Caco-2 (cell line): ENCODE data around the gene S100A9. TPM values are rescaled to one million over a fixed set of nuclear protein-coding genes. Genes with fewer than 3 reads are reported as not detected.

ENCODE experiments used
- BruUV-seq: library from RNA; stranded (reverse); fragments of 400-500 nt; replicated peaks from 2 replicates; lab custom pipeline; 2021; lab: Mats Ljungman, UMichigan
- CTCF ChIA-PET: fragments of 300-600 bp; sonication (Branson Sonifier 250); formaldehyde crosslinking; loops from one replicate; lab custom pipeline; 2022; ENCODE audit warnings: antibody characterized with exemption; lab: Charles Lee
- POLR2A ChIA-PET: fragments of 300-600 bp; sonication (Branson Sonifier 250); formaldehyde crosslinking; loops from one replicate; lab custom pipeline; 2022; ENCODE audit warnings: antibody characterized with exemption; lab: Charles Lee
- DNase-seq, 2 experiments: peaks; one replicate each; pipeline versions ENCODE4 v3.0.0 to v3.0.0-alpha.2; 2020 to 2022
- H3K27me3 ChIP-seq: replicated peaks from 2 replicates; pipeline ENCODE4 v1.6.0; 2011; ENCODE audit warnings: low read length; ENCODE audit not compliant: control insufficient read depth, insufficient read depth
- H3K36me3 ChIP-seq: 2 replicates; pipeline ENCODE4 v1.5.1; 2011; ENCODE audit warnings: low read length; ENCODE audit not compliant: control insufficient read depth, insufficient read depth
- H3K4me1 ChIP-seq: fragments of 250-450 bp; sonication (Bioruptor Pico); 2 replicates; pipeline ENCODE4 v1.5.1; 2020; ENCODE audit warnings: mild to moderate bottlenecking
- H3K4me3 ChIP-seq: 2 replicates; pipeline ENCODE4 v1.5.1; 2011; ENCODE audit warnings: low read depth, mild to moderate bottlenecking, control low read depth, low read length
- H3K9me3 ChIP-seq: fragments of 250-450 bp; sonication (Bioruptor Pico); 2 replicates; pipeline ENCODE4 v1.5.1; 2020; ENCODE audit warnings: mild to moderate bottlenecking, moderate library complexity
- H3K27ac Mint-ChIP-seq: one replicate; pipeline ENCODE4 v1.8.0; 2022; ENCODE audit warnings: mixed read lengths; ENCODE audit not compliant: unreplicated experiment
- H3K27me3 Mint-ChIP-seq: one replicate; pipeline ENCODE4 v1.8.0; 2022; ENCODE audit warnings: mixed read lengths; ENCODE audit not compliant: insufficient read depth, unreplicated experiment
- H3K36me3 Mint-ChIP-seq: one replicate; pipeline ENCODE4 v1.8.0; 2022; ENCODE audit warnings: mild to moderate bottlenecking, mixed read lengths; ENCODE audit not compliant: insufficient read depth, unreplicated experiment
- H3K4me1 Mint-ChIP-seq: one replicate; pipeline ENCODE4 v1.8.0; 2022; ENCODE audit warnings: low read depth, mixed read lengths; ENCODE audit not compliant: unreplicated experiment
- H3K4me3 Mint-ChIP-seq: one replicate; pipeline ENCODE4 v1.8.0; 2022; ENCODE audit warnings: mild to moderate bottlenecking, moderate library complexity, mixed read lengths; ENCODE audit not compliant: unreplicated experiment
- H3K9me3 Mint-ChIP-seq: one replicate; pipeline ENCODE4 v1.8.0; 2022; ENCODE audit warnings: mixed read lengths; ENCODE audit not compliant: unreplicated experiment
- CTCF ChIP-seq, 2 experiments: fragments of 200-600 bp in 1 of 2; IDR thresholded peaks; 1 replicate in 1 of 2; 2 replicates in 1 of 2; pipeline versions ENCODE4 v1.5.1 to v1.8.0; 2011 to 2022; ENCODE audit warnings: antibody characterized with exemption in 1 of 2, control low read depth in 1 of 2, inconsistent platforms in 1 of 2, low read depth in 1 of 2, low read length in 1 of 2, mild to moderate bottlenecking in 1 of 2, moderate library complexity in 1 of 2; ENCODE audit not compliant: insufficient read depth in 1 of 2, severe bottlenecking in 1 of 2, unreplicated experiment in 1 of 2
- intact Hi-C: fragments of 100-400 bp; cut with micrococcal nuclease; formaldehyde crosslinking; loops from one replicate; pipeline ENCODE4 v1.10.0; 2022; ENCODE audit not compliant: unreplicated experiment
- total RNA-seq: library from RNA; stranded (reverse); gene quantifications from 2 replicates; pipeline ENCODE4 v1.2.3, GENCODE V29; 2022

Gene S100A9
- total RNA-seq, 1 experiment from 2014 or later = not detected

- no peak for TF ChIP-seq CTCF (IDR thresholded peaks at IDR 0.05; ENCODE audit: insufficient read depth in 1 of 2, low read depth in 1 of 2, low read length in 1 of 2, severe bottlenecking in 1 of 2, unreplicated experiment in 1 of 2)
- H3K4me3 ChIP-seq = no peak overlapping the region
- DNase-seq = no peak
- Mint-ChIP-seq H3K27ac (no peak overlapping the region), H3K4me3 (no peak overlapping the region), H3K9me3 (no peaks in the 10 kb centered on the region), H3K27me3 (peaks cover 5% of the 10 kb centered on the region), H3K4me1 (peaks cover 6% of the 10 kb centered on the region), H3K36me3 (no peaks in the 10 kb centered on the region)
- CTCF ChIA-PET = interaction anchor here (0.6 to 1.2 kb wide), 2 partner anchors 9 to 47 kb away, joined by 3 to 4 read pairs; no protein-coding TSS in a partner anchor
- no peaks in the 10 kb centered on the region for H3K27me3 ChIP-seq
- intact Hi-C loops = no loop called here
- H3K4me1 ChIP-seq = peaks cover 28% of the 10 kb centered on the region
- H3K9me3 ChIP-seq = no peaks in the 10 kb centered on the region
- H3K36me3 ChIP-seq = no peaks in the 10 kb centered on the region
- POLR2A ChIA-PET = no interaction called here
- BruUV-seq = no TSS peak
Observed at GRCh38 chr1:153361480-153362109, 3.9 kb downstream of the S100A9 start.

GRCh38 chr1:153362187-153362775 lies 4.6 kb downstream of the S100A9 start:
- H3K27ac Mint-ChIP-seq = no peak overlapping the region
- DNase-seq = no peak
- no peaks in the 10 kb centered on the region for H3K9me3 Mint-ChIP-seq
- Histone ChIP-seq H3K4me1 (peaks cover 28% of the 10 kb centered on the region), H3K36me3 (no peaks in the 10 kb centered on the region), H3K27me3 (no peaks in the 10 kb centered on the region), H3K9me3 (no peaks in the 10 kb centered on the region), H3K4me3 (no peak overlapping the region)
- H3K27me3 Mint-ChIP-seq = peaks cover 5% of the 10 kb centered on the region
- CTCF ChIA-PET = interaction anchor here (1.2 kb wide), 1 partner anchor 10 kb away, joined by 4 read pairs; no protein-coding TSS in a partner anchor
- no peaks in the 10 kb centered on the region for H3K36me3 Mint-ChIP-seq
- intact Hi-C loops = no loop called here
- H3K4me3 Mint-ChIP-seq = no peak overlapping the region
- H3K4me1 Mint-ChIP-seq = peaks cover 6% of the 10 kb centered on the region
- BruUV-seq = no TSS peak
- TF ChIP-seq CTCF (IDR thresholded peaks at IDR 0.05; ENCODE audit: insufficient read depth in 1 of 2, low read depth in 1 of 2, low read length in 1 of 2, severe bottlenecking in 1 of 2, unreplicated experiment in 1 of 2) = no peak
- POLR2A ChIA-PET = no interaction called here

GRCh38 chr1:153363641-153364040 lies 6.0 kb downstream of the S100A9 start:
- POLR2A ChIA-PET = no interaction called here
- CTCF ChIA-PET = no interaction called here
- no peaks in the 10 kb centered on the region for H3K27me3 Mint-ChIP-seq
- no TSS peak for BruUV-seq
- TF ChIP-seq CTCF (IDR thresholded peaks at IDR 0.05; ENCODE audit: insufficient read depth in 1 of 2, low read depth in 1 of 2, low read length in 1 of 2, severe bottlenecking in 1 of 2, unreplicated experiment in 1 of 2) = no peak
- H3K36me3 Mint-ChIP-seq = no peaks in the 10 kb centered on the region
- no peak overlapping the region for H3K4me3 ChIP-seq
- no peaks in the 10 kb centered on the region for H3K27me3 ChIP-seq
- H3K9me3 ChIP-seq = no peaks in the 10 kb centered on the region
- no peak overlapping the region for H3K27ac Mint-ChIP-seq
- H3K36me3 ChIP-seq = no peaks in the 10 kb centered on the region
- H3K4me3 Mint-ChIP-seq = no peak overlapping the region
- no peak for DNase-seq
- intact Hi-C loops = no loop called here
- no peaks in the 10 kb centered on the region for H3K9me3 Mint-ChIP-seq
- peaks cover 28% of the 10 kb centered on the region for H3K4me1 ChIP-seq
- H3K4me1 Mint-ChIP-seq = peaks cover 6% of the 10 kb centered on the region
